NCI-H2171 treated with DMSO at 0.1 percent for 48 hours (cell line): ENCODE results near the gene RAPGEF4.

Source experiments
- DNase-seq: peaks from one replicate; lab custom pipeline; 2025; lab: John Stamatoyannopoulos, UW

RAPGEF4 gene

GRCh38 chr2:172908275-172908674 lies 172.6 kb downstream of the RAPGEF4 start:
- DNase-seq, result no peak

- no peak for DNase-seq
These were observed 173.8 kb downstream of the RAPGEF4 start for GRCh38 chr2:172909454-172909853.

- no peak for DNase-seq
These were observed 176.6 kb downstream of the RAPGEF4 start for GRCh38 chr2:172912266-172912665.

- no peak for DNase-seq
These were observed 178.8 kb downstream of the RAPGEF4 start for GRCh38 chr2:172914341-172915008.

- DNase-seq, result peak; percentile 53
These were observed 182.1 kb downstream of the RAPGEF4 start for GRCh38 chr2:172917716-172918115.

GRCh38 chr2:172919732-172920131 lies 184.1 kb downstream of the RAPGEF4 start:
- no peak for DNase-seq

GRCh38 chr2:172921532-172922236 lies 186.0 kb downstream of the RAPGEF4 start:
- no peak for DNase-seq

- no peak for DNase-seq
These were observed 186.7 kb downstream of the RAPGEF4 start for GRCh38 chr2:172922306-172922705.

- DNase-seq, result no peak
These were observed 187.2 kb downstream of the RAPGEF4 start for GRCh38 chr2:172922815-172923214.

GRCh38 chr2:172924097-172924660 lies 188.5 kb downstream of the RAPGEF4 start:
- no peak for DNase-seq

GRCh38 chr2:172925600-172925999 lies 190.0 kb downstream of the RAPGEF4 start:
- DNase-seq, result no peak

- no peak for DNase-seq
These were observed 191.4 kb downstream of the RAPGEF4 start for GRCh38 chr2:172926785-172927640.

GRCh38 chr2:172927641-172928357 lies 192.2 kb downstream of the RAPGEF4 start:
- no peak for DNase-seq

- peak; percentile 24 for DNase-seq
These were observed 193.1 kb downstream of the RAPGEF4 start for GRCh38 chr2:172928756-172929155.

- DNase-seq, result no peak
These were observed 194.0 kb downstream of the RAPGEF4 start for GRCh38 chr2:172929644-172930043.

GRCh38 chr2:172930871-172931255 lies 195.2 kb downstream of the RAPGEF4 start:
- DNase-seq, result peak; percentile 23

GRCh38 chr2:172931256-172931894 lies 195.7 kb downstream of the RAPGEF4 start:
- peak; percentile 64 for DNase-seq

- DNase-seq, result peak; percentile 69
These were observed 196.4 kb downstream of the RAPGEF4 start for GRCh38 chr2:172931918-172932520.

GRCh38 chr2:172937884-172938712 lies 202.5 kb downstream of the RAPGEF4 start:
- peak; percentile 92 for DNase-seq
